ENCODE results near the gene STK40. TPM values are rescaled to one million over a fixed set of nuclear protein-coding genes. Genes with fewer than 3 reads are reported as not detected.

The STK40 gene
- polyA plus RNA-seq, 2 of the 4 experiments (the other 2 are of a cell fraction), result 6.0 to 8.9 TPM

GRCh38 chr1:36298640-36299039, 87.1 kb downstream of the STK40 start:
- H3K4me1 ChIP-seq, result peaks cover 28% of the 10 kb centered on the region
- no peak for FAIRE-seq

DNA sequence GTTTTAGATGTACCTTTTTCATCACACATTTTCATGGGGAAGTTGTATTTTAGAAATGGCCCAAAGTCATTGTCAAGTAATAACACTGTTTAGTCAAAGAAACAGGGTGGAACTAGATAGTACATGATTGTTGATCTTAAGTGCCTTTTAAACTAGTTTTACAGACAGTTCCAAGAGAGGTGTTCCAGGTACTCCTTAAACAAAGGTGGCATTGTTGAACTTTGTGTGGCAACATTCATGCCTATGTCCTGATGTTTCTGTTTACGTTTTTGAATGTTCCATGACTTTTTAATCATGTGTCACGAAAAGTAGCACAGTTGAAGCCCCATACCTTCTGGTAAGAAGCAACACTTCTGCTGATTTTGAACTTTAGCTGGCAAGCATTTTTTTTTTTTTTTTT, 88.7 kb downstream of the STK40 start:
- CTCF ChIA-PET, result interaction anchor here (1.2 to 1.7 kb wide), 2 partner anchors 12 to 147 kb away, joined by 3 to 6 read pairs; no protein-coding TSS in a partner anchor
- no peak for FAIRE-seq
- Histone ChIP-seq H3K27ac (no peak overlapping the region), H3K9me3 (no peaks in the 10 kb centered on the region), H3K4me1 (peaks cover 28% of the 10 kb centered on the region), H3K4me2 (no peak overlapping the region), H3K4me3 (no peak overlapping the region)
- no peak for ATAC-seq
- WGBS (ENCODE audit: missing lambda C conversion rate), result 88% methylated on average over 2 of the region's 2 CpGs
- TF ChIP-seq ZSCAN20 (CRISPR knock-in tag; IDR thresholded peaks at IDR 0.05) (no peak), EHF (CRISPR knock-in tag; IDR thresholded peaks at IDR 0.05) (no peak)
- TF ChIP-seq, protein P1, sequence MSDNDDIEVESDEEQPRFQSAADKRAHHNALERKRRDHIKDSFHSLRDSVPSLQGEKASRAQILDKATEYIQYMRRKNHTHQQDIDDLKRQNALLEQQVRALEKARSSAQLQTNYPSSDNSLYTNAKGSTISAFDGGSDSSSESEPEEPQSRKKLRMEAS (IDR thresholded peaks at IDR 0.05), result no peak
- DNase-seq (ENCODE audit: low read depth in 1 of 2, low spot score in 1 of 2), result no peak
- POLR2A ChIA-PET, result no interaction called here

More at GRCh38 chr1:36298640-36299039, 87.1 kb downstream of the STK40 start:
- 92% methylated on average over 4 of the region's 5 CpGs for WGBS (ENCODE audit: missing lambda C conversion rate)
- ChIA-PET POLR2A (no interaction called here), CTCF (interaction anchor here (0.8 to 1.3 kb wide), 4 partner anchors 9 to 139 kb away, joined by 3 to 4 read pairs (median 3); no protein-coding TSS in a partner anchor)
- TF ChIP-seq CHD4 (IDR thresholded peaks at IDR 0.05; ENCODE audit: borderline replicate concordance), result no peak
- TF ChIP-seq NPAS2 (CRISPR knock-in tag; IDR thresholded peaks at IDR 0.05; ENCODE audit: borderline replicate concordance), result no peak
- TF ChIP-seq BHLHE40 (IDR thresholded peaks at IDR 0.05; ENCODE audit: low read depth, low read length), result no peak
- no peak for TF ChIP-seq POLR2A (IDR thresholded peaks at IDR 0.05; ENCODE audit: low read length)
- no peak for TF ChIP-seq RNF2 (IDR thresholded peaks at IDR 0.05; ENCODE audit: borderline replicate concordance, low read depth)
- no peak for TF ChIP-seq ZFP36 (IDR thresholded peaks at IDR 0.05; ENCODE audit: borderline replicate concordance, partially characterized antibody)
- no peak for TF ChIP-seq CBX2 (IDR thresholded peaks at IDR 0.05; ENCODE audit: borderline replicate concordance, low read depth)
- TF ChIP-seq, protein P2, sequence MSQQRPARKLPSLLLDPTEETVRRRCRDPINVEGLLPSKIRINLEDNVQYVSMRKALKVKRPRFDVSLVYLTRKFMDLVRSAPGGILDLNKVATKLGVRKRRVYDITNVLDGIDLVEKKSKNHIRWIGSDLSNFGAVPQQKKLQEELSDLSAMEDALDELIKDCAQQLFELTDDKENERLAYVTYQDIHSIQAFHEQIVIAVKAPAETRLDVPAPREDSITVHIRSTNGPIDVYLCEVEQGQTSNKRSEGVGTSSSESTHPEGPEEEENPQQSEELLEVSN (IDR thresholded peaks at IDR 0.05; ENCODE audit: borderline replicate concordance, low read depth), result no peak
- TF ChIP-seq, protein P3, sequence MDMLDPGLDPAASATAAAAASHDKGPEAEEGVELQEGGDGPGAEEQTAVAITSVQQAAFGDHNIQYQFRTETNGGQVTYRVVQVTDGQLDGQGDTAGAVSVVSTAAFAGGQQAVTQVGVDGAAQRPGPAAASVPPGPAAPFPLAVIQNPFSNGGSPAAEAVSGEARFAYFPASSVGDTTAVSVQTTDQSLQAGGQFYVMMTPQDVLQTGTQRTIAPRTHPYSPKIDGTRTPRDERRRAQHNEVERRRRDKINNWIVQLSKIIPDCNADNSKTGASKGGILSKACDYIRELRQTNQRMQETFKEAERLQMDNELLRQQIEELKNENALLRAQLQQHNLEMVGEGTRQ (IDR thresholded peaks at IDR 0.05), result no peak
- TF ChIP-seq GATA3 (IDR thresholded peaks at IDR 0.05; ENCODE audit: borderline replicate concordance), result no peak
- no peak for TF ChIP-seq JUNB (IDR thresholded peaks at IDR 0.05)
- TF ChIP-seq NFE2L2 (conservative IDR thresholded peaks at IDR 0.05; ENCODE audit: low read length), result no peak
- Histone ChIP-seq H3K27ac (no peak overlapping the region), H3K4me2 (no peak overlapping the region), H3K4me3 (no peak overlapping the region), H3K9me3 (no peaks in the 10 kb centered on the region)
- DNase-seq (ENCODE audit: low read depth in 1 of 2, low spot score in 1 of 2) (no peak), ATAC-seq (no peak)

DNA sequence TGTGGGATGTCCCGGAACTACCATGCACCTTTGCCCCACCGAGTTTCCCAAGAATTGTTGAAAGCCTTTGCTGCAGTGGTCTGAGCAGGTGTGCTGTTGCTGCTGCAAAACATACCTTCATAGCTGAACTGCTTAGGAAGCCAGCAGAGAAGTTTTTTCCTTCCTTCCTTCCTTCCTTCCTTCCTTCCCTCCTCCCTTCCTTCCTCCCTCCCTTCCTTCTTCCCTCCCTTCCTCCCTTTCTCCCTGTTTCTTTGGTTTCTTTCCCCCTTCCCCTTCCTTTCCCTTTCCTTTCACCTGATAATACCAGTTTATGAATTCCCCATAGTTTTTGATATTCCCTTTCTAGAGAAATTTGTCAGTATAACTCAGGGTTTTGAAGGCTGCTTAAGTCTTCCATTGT, 90.3 kb downstream of the STK40 start:
- ChIA-PET POLR2A (no interaction called here), CTCF (interaction anchor here (1.2 kb wide), 1 partner anchor 146 kb away, joined by 3 read pairs; the partner anchor contains the start of gene TRAPPC3)
- Histone ChIP-seq H3K4me2 (no peak overlapping the region), H3K9me3 (no peaks in the 10 kb centered on the region), H3K27ac (no peak overlapping the region), H3K4me3 (no peak overlapping the region), H3K4me1 (peaks cover 25% of the 10 kb centered on the region)
- ATAC-seq (no peak), FAIRE-seq (no peak), DNase-seq (ENCODE audit: low read depth in 1 of 2, low spot score in 1 of 2) (no peak)
- WGBS (ENCODE audit: missing lambda C conversion rate), result 92% methylated on average over 2 of the region's 2 CpGs
- TF ChIP-seq, protein P4, sequence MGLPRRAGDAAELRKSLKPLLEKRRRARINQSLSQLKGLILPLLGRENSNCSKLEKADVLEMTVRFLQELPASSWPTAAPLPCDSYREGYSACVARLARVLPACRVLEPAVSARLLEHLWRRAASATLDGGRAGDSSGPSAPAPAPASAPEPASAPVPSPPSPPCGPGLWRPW (IDR thresholded peaks at IDR 0.05), result no peak
- no peak for TF ChIP-seq RCOR1 (IDR thresholded peaks at IDR 0.05; ENCODE audit: low read depth, low read length)
- TF ChIP-seq, protein P5, sequence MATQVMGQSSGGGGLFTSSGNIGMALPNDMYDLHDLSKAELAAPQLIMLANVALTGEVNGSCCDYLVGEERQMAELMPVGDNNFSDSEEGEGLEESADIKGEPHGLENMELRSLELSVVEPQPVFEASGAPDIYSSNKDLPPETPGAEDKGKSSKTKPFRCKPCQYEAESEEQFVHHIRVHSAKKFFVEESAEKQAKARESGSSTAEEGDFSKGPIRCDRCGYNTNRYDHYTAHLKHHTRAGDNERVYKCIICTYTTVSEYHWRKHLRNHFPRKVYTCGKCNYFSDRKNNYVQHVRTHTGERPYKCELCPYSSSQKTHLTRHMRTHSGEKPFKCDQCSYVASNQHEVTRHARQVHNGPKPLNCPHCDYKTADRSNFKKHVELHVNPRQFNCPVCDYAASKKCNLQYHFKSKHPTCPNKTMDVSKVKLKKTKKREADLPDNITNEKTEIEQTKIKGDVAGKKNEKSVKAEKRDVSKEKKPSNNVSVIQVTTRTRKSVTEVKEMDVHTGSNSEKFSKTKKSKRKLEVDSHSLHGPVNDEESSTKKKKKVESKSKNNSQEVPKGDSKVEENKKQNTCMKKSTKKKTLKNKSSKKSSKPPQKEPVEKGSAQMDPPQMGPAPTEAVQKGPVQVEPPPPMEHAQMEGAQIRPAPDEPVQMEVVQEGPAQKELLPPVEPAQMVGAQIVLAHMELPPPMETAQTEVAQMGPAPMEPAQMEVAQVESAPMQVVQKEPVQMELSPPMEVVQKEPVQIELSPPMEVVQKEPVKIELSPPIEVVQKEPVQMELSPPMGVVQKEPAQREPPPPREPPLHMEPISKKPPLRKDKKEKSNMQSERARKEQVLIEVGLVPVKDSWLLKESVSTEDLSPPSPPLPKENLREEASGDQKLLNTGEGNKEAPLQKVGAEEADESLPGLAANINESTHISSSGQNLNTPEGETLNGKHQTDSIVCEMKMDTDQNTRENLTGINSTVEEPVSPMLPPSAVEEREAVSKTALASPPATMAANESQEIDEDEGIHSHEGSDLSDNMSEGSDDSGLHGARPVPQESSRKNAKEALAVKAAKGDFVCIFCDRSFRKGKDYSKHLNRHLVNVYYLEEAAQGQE (IDR thresholded peaks at IDR 0.05), result no peak
- TF ChIP-seq, protein P3 (IDR thresholded peaks at IDR 0.05), result no peak
- TF ChIP-seq FOSL2 (IDR thresholded peaks at IDR 0.05), result no peak
- no peak for TF ChIP-seq FOSL2 (CRISPR knock-in tag; IDR thresholded peaks at IDR 0.05)
- no peak for TF ChIP-seq HOXB5 (CRISPR knock-in tag; IDR thresholded peaks at IDR 0.05)
- TF ChIP-seq POLR2AphosphoS2 (conservative IDR thresholded peaks at IDR 0.05; ENCODE audit: low read length), result no peak
- no peak for TF ChIP-seq ZC3H11A (IDR thresholded peaks at IDR 0.05)

Data from A549 (cell line).